Adrenal gland (tissue), 5 donors: ENCODE measurements around the gene FNDC3B.

ENCODE experiments used
- POLR2A ChIP-seq, 2 donors: fragments of 450-650 bp; IDR thresholded peaks; one replicate each; pipeline ENCODE4 v1.6.1; 2017; ENCODE audit warnings: antibody characterized with exemption in 2 of 2, mild to moderate bottlenecking in 2 of 2, moderate library complexity in 1 of 2
- TF ChIP-seq, protein P1 (sequence below), 6 experiments: fragments of 450-650 bp in 4 of 6; fragments of 200-600 bp in 2 of 6; sonication (generic) in 1 of 6; IDR thresholded peaks; 1 replicate in 5 of 6; 2 replicates in 1 of 6; pipeline versions ENCODE4 v1.5.1 to v1.8.0; 2016 to 2021; ENCODE audit warnings: antibody characterized with exemption in 6 of 6, mild to moderate bottlenecking in 2 of 6, moderate library complexity in 1 of 6
- donor health status: DM: no; HTN: no; CAD: no.

DNA sequence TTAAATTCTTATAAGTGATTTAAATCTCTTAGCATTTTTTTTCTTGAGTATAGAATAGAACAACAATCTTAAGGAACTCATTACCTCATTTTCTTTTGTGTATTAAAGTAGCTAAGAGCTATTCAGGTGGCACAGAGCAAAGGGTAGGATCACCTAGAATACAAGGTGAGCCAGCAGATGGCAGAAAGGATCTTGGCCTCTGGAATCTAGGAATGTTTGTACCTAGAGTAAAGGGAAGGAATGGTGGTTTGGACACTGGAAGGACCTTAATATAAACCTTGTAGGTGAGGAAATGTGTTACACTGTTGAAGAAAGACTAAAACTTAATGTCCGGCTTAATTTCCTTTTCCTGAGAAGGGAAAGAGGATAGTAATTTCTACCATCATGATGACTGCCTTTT is 319.9 kb downstream of the FNDC3B start:
- TF ChIP-seq, protein P1, sequence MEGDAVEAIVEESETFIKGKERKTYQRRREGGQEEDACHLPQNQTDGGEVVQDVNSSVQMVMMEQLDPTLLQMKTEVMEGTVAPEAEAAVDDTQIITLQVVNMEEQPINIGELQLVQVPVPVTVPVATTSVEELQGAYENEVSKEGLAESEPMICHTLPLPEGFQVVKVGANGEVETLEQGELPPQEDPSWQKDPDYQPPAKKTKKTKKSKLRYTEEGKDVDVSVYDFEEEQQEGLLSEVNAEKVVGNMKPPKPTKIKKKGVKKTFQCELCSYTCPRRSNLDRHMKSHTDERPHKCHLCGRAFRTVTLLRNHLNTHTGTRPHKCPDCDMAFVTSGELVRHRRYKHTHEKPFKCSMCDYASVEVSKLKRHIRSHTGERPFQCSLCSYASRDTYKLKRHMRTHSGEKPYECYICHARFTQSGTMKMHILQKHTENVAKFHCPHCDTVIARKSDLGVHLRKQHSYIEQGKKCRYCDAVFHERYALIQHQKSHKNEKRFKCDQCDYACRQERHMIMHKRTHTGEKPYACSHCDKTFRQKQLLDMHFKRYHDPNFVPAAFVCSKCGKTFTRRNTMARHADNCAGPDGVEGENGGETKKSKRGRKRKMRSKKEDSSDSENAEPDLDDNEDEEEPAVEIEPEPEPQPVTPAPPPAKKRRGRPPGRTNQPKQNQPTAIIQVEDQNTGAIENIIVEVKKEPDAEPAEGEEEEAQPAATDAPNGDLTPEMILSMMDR (IDR thresholded peaks at IDR 0.05) = no peak
- no peak for TF ChIP-seq POLR2A (IDR thresholded peaks at IDR 0.05)
